GM19328 (cell line): ENCODE measurements around the gene TXNDC5.
"Not testable (repeated sequence)": the region's sequence is repeated elsewhere in the genome, so short reads cannot be mapped to it uniquely, and the experiment has no call there.

Experiments used
- ATAC-seq: cut with Tn5 transposase; IDR thresholded peaks from one replicate; pipeline ENCODE4 v1.9.1; 2021; ENCODE audit warnings: mild to moderate bottlenecking, moderate library complexity; ENCODE audit not compliant: unreplicated experiment

The TXNDC5 gene

DNA sequence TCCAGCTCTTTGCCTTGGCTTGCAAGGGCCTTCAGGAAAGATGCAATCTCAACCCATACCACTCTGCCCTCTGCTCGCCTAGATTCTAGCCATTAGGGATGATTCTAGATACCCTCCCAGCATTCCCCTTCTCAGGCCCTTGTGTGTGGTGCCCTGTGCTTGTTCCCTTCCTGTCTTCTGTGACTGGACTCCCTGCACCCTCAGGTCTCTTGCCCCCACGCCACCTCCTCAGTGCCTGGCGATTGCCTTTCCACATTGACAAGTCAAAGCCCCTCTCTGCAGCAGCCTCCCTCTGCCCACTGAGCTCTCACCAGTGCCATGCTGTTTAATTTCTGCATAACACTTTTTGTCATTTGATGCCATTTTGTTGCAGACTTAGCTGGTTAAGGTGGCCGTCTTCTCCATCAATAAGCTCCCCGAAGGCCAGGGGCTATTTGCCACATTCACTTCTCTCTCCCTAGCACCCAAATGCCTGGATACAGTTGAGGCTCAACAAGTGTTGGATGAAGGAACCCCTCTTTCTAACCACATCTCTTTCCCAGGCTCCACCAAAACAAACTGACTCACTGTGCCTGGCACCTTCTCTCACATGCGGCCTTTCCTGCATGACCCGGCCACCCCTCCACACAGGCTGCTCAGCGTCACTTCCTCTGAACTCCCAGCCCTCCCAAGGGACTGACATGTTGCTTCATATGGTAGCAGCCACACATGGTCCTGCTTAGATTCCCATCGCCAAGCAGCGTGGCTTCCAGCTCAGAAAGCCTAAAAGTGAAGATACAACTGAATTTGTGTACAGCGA is 4.6 kb upstream of the TXNDC5 start:
- ATAC-seq = no peak

DNA sequence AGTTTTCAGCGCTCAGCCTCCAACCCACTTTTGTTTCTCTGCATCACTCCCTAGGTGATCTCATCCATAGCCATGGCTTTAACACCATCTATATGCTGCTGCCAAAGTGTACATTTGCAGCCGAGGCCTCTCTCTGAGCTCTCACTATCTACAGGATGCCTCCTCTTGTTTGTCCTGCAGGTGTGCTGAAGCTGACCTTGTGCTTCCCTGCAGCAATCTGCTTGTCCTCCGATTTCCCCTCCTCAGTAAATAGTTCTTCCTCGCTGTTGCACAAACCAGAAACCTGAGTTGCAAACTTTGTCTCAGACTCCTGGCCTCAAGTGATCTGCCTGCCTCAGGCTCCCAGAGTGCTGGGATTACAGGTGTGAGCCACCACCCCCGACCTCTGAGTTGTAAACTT is 3.7 kb upstream of the TXNDC5 start:
- ATAC-seq = no peak

DNA sequence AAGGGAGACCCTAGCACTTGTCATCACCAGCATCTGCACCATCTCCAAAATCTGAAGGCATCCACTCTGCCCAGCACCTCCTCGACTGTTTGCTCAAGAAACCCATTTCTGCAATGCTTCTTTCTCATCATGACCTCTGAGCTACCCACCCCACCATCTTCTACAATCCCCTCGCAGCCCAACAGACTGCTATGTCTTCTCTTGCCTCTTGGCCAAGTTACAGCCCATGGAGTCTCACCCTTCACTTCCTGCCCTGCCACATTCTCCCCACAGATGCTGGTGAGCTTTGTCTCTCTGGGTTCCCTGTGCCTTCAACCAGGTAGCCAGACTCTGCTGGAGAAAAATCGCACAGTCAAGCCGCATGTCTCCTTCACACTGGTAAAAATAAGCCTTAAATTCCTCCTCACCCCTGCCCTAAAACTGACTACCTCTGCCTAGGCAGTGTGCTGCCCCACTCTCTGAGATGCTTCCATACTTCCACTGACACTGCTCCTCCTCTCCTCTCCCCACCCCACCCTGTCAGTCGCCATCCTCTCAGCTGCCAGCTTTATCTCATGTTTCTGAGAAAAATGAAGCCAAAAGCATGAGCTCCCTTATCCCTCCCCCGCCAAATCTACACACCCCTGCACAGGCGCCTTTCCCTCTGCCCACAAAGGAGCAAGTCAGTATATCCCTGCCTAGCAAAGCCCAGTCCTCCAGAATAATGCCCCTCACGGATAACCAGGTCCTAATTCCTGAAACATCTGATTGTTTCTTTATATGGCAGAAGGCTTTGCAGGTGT is 2.3 kb upstream of the TXNDC5 start:
- ATAC-seq = no peak

DNA sequence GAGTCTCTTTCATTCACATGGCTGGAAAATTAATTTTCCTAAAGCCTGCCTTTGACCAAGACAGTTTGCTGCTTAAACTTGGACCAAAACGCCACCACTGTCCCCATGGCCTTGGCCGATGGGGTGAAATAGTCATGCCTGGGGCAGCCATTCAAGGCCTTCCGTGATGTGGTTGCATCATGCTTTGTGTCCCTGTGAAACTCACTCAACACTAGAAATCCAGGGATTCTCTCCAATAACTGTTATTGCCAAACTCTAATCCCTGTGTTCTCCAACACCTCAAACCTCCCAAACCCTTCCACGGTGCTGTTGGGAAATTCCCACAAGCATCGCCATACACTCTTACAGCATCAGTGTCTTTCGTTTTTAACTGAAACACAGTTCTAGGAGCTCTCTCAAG is 1.4 kb upstream of the TXNDC5 start:
- ATAC-seq = no peak

DNA sequence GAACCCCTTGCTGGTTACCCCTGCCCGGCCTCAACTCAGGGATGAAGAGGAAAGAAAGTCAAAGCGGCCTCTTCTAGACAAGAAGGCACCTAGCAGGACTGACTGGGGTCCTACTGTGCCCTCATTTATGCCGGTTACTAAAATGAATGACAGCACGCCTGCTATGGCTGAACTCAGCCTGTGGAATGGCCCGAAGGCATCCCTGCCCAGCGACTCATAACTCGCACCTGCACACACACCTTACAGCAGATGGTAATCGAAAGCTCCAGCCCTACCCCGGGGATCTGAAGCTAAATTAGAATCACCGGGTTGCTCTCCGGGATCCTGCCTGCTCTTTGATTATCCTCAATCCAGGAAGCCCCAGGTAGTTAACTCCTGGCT is 747 bp upstream of the TXNDC5 start:
- ATAC-seq = no peak

DNA sequence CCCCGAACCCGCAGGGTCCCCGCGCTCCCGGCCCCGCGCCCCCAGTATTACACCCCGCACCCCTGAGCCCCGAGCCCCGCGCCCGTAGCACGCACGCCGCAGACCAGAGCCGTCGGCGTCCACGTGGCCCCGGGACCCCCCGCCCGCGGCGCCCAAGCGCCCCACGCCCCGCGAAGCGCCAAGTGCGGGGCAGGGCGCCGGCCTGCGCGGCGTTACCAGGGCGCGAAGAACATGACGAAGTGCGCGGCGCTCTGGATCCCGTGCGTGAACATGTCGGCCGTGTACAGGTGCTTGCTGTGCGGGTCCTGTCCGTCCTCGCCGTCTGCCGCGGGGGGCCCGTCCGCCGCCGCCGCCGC is 312 bp downstream of the TXNDC5 start:
- peak; percentile 21 for ATAC-seq

DNA sequence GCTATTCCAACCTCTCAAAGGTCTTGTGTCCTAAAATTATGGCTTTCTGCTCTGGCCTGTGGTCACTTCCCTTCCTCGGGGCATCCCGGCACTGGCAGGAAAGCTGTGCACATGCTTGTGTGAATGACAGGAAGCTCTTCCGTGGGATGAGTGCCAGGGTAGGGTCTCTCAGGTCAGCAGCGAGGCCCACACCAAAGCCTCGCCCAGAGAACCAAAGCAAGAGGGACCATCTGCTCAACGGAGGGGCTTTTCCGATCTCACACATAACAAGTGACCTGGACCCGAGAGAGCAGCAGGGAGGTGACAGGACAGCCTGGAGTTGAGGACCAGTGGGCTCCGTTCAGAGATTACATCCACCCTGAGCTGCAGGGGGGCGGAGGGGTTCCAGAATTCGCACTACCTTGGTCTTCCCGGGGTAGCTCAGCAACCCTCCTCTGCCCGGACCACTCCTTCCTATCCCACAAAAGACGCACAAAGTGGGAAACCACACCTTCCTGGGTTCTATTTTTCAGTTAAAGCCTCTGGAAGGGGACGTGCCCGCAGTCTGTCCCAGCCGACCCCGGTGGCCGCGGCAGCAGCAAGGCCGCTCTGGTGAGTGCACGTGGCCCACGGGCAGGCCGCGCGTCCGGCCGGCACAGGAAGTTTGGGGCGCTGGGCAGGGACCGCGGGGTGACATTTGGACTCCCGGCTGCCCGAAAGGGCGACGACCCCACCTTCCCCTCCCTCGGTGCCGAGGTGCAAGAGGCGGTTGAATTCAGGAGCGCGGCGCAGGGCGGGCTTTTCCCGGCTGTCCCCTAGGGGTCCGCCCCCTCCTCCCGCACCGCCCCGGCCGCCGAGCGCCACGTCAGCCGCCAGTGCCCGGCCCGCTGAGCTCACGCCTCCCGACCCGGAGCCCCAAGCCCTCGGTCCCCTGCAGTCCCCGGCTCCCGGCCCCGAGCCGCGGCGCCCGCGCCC is 988 bp downstream of the TXNDC5 start:
- peak; percentile 29 for ATAC-seq

DNA sequence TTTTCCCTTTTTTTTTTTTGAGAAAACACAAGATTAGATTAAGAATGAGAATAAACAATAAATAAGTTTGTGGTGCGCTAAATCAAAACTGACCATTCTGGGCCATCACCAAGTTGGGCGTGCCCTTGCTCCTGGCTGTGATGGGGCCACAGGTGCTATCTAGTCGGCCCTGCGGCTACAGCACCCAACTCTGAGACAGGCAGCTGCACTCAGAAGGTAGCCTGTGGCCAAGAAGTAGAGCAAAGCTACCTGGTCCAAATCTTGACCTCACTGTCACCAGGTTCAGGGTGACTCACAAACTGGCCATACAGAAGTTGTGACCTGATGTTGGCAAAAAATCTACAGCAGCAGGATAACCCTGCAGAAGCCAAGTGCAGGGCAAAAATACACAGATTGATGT is 3.4 kb downstream of the TXNDC5 start:
- ATAC-seq = no peak

DNA sequence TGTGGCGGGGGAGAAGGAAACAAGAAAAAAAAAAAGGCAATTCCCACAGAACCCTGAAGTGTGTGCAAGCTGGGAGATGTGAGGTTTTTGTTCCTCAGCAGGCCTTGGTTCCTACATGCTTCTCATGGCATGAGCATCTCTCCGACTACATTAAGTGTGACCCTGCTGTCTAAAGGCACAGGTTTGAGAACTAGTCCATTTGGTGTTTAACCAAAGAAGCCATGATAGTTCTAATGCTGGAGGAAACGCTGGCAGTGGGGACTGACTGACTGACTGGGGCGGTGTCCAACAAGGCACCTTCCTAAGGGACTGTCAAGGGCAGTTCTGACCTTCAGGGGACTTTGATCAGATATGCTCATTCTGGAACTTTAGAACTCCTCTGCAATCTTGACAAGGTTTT is 3.8 kb downstream of the TXNDC5 start:
- no peak for ATAC-seq

DNA sequence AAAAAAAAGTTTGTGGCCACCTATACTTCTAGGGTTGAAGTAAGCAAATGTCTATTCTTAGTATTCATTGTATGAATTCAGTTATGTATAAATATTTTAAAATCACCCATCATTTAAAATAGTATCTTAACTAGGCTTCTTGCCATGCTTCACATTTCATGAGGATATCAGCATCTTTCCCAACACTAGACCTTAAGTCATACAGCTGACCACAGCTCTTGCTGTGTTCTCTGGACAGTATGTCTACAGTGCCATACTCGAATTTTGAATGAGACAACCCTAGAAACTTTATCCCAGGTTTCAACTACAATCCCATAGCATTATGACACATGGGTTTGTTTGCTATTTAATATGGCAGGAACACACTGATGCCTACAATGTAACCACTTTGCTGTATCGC is 5.2 kb downstream of the TXNDC5 start:
- ATAC-seq = no peak

DNA sequence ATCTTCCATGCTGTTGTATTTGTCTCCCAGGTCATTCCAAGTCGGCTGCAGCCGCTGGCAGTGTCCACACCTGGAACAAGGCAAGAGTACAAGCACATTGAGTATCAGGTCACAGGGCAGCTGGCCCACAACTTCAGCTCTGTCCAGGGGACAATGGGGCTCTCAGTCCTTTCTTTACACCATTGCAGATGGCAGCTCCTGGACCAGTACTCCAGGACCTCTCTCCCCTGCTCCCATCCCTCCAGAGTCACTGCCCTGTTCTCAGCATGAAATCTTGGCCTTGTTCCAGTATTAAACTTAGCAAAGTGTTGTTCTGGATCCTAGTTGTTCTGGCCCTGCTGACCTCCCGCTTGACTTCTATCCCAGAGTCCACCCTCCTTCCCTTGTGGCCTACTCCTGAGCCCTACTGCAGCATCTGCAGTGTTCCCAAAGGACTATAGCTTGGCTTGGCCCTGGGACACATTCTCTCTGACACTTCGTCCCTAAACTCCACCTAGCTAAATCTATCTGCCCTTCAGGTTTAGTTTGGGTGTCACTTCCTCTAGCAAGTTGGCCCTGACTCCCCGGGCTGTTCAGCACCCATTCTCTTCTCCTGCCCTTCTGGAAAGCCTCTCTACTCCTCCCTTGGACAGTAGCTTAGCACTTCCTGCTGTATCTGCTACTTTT is 5.8 kb downstream of the TXNDC5 start:
- ATAC-seq = no peak

DNA sequence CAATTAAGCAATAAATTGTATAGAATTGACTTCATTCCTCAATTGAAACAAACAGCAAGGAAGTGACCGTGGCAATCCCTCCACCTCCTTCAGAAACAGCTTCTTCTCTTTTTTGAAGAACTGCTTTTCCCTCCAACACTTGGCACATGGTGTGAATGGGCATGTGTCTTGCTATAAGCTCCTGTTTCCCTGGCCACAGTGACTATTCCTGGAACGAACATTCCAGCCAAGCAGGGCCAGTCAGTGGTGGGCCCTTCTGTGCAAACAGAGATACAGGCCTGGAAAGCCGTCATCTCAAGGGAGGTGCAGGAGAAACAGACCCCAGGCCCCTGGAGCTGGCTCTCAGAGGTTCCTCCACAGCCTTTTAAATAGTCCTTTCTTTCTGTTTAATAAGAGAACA is 6.9 kb downstream of the TXNDC5 start:
- ATAC-seq = no peak

DNA sequence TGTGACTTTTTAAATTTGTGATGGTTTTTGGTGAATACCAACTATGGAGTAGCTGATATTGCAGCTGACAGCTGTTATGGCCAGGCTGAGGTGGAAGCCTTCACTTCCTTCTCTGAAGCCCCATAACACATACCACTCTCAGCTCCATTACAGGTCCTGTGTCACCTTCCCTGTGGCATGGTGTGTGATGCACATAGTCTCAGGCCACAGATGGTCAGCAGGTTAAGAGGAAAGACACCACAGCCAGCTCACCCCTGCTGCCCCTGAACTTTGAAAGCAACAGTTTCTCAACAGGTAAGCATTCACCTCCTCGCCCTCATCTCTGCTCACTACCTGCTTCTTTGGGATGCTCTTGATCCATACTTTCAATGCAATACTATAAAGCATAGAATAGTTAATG is 7.7 kb downstream of the TXNDC5 start:
- ATAC-seq = no peak

DNA sequence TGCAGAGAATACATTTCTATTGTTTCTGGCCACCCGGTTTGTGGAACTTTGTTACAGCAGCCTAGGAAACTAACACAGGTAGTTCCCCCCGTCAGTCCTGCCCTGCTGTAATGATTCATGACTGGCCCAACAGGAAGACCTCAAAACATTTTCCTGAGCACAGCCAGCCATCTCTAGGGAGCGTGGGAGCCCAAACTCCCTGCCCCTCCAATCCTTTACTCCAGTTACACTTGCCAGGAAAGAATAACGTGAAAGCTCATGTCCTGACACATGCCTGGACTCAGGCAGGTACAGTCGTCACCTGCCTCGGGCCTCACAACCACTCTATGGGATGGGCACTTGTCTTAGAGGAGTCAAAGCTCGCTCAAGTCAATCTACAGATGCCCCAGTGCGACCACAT is 8.4 kb downstream of the TXNDC5 start:
- ATAC-seq = no peak

DNA sequence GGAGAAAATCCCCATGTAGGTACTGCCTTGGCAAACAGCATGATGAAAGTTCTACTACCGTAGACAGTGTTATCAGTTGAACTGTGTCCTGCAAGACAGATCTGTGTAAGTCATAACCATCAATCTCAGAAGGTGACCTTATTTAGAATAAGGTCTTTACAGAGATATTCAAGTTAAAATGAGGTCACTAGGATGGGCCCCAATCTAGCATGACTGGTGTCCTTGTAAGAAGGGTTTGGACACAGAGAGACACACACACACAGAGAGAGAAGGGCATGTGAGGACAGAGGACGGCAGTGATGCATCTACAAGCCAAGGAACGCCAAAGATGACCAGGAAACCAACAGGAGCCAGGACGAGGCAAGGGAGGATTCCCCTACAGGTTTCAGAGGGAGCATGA is 8.8 kb downstream of the TXNDC5 start:
- no peak for ATAC-seq

DNA sequence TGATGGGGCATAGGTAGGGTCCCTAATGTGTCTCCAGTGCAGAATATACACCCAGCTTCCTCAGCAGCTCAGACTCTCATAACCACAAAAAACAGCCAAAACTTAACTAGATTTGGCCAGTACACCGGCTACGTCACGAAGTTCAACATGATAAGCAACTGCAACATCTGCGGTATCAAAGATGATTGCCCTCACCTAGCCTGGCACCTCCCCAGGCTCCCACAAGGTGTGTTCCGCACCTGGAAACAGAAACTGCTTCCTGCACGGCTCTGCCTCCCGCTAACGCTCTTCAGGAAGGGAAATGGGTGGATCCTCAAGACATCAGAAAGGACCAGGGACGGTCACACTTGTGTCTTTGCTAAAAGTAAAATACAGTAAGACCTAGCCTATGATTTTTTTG is 9.5 kb downstream of the TXNDC5 start:
- ATAC-seq = no peak

DNA sequence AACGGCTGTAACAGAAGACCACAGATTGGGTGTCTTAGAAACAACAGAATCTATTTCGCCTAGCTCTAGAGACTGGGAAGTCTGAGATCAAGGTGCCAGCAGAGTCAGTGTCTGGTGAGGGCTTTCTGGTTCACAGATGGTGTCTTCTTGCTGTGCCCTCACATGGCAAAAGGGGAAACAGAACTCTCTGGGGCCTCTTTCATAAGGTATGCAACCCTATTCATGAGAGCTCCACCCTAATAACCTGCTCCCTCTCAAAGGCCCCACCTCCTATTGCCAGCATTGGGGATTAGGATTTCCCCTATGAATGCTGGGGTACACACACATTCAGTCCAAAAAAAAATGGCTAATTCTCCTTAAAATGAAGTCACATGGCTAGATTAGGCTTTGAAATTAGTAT is 10.0 kb downstream of the TXNDC5 start:
- ATAC-seq = no peak

DNA sequence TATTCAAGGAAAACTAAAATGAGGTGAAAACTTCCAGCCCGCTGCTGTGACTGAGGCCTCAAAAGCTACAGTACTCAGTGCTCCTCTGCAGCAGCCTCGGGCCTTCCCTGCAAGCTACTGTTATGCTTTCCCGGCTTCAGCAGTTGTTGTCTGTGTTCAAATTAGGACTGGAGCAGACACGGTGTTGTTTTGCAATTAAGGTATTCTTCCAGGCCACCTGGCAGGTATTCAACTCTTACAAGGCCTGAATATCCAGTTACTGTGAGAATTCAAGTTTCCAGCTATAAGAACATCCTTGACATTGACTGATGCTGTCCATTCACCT is 10.7 kb downstream of the TXNDC5 start:
- no peak for ATAC-seq

DNA sequence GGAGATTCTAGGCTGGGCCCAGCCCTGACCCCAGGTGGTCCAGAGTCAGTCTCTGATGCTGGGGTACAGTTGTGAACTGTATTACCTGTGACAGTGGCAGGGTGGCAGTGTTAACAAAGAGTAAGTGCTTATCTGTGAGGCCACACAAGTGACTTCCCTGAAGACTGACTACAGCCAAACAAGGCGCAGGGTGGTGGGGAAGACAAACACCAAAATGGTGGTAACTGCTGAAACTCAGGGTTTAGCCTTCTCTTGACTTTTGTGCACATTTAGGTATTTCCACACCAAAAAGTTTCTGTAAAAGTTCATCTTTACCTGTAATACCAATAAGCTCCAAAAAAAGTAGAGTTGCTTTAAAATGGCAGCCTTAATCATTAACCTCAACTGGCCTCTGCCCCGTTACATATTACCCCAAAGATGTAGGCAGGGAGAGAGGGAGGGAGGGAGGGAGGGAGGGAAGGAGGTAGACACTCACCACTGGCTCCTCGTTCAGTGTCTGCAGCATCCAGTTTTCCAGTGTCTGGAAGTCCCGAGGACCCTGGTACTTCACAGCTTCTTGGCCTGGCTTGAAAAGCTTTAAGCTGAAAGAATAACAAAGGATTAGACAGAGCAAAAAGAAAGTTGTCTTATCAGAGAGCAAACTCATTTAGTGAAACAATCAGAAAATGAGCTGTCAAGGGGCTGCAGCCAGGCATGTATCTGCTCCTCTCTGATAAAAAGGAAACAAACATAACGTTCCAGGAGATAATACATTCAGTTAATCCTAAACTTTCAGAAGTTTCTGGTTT is 11.3 kb downstream of the TXNDC5 start:
- no peak for ATAC-seq

DNA sequence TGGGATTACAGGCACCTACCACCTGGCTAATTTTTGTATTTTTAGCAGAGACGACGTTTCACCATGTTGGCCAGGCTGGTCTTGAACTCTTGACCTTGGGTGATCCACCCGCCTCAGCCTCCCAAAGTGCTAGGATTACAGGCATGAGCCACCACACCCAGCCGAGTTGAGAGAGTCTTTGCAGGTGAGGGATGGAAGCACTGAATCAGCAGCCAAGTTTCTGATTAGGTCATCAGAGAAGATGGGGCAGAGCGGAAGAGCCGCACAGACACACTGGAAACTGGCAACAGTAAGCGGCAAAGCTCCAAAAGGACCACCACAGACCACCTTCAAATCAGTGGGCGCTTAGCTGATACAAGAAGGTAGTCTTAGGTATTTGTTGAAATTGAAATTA is 12.4 kb downstream of the TXNDC5 start:
- not testable (repeated sequence) for ATAC-seq
